HG02943 (cell line): ENCODE data around the gene NEK9.

Experiments used
- ATAC-seq: cut with Tn5 transposase; IDR thresholded peaks from one replicate; pipeline ENCODE4 v1.9.1; 2021; ENCODE audit warnings: mild to moderate bottlenecking, low read depth, moderate library complexity; ENCODE audit not compliant: unreplicated experiment

The NEK9 gene

GRCh38 chr14:75119056-75119455 lies 7.8 kb downstream of the NEK9 start:
- ATAC-seq: no peak

- ATAC-seq: no peak
These were observed 12.8 kb downstream of the NEK9 start for GRCh38 chr14:75113932-75114539.

- ATAC-seq: no peak
These were observed 17.0 kb downstream of the NEK9 start for GRCh38 chr14:75109877-75110276.

- no peak for ATAC-seq
These were observed 19.7 kb downstream of the NEK9 start for GRCh38 chr14:75107186-75107585.

GRCh38 chr14:75101491-75101890 lies 25.4 kb downstream of the NEK9 start:
- no peak for ATAC-seq

- no peak for ATAC-seq
These were observed 28.2 kb downstream of the NEK9 start for GRCh38 chr14:75098682-75099081.

- ATAC-seq: no peak
These were observed 28.6 kb downstream of the NEK9 start for GRCh38 chr14:75098212-75098611.

GRCh38 chr14:75096959-75097358 lies 29.9 kb downstream of the NEK9 start:
- ATAC-seq: no peak

GRCh38 chr14:75095690-75096089 lies 31.2 kb downstream of the NEK9 start:
- ATAC-seq: no peak

GRCh38 chr14:75094896-75095295 lies 32.0 kb downstream of the NEK9 start:
- ATAC-seq: no peak

GRCh38 chr14:75092698-75093097 lies 34.1 kb downstream of the NEK9 start:
- ATAC-seq: no peak

GRCh38 chr14:75091251-75091650 lies 35.6 kb downstream of the NEK9 start:
- no peak for ATAC-seq

GRCh38 chr14:75090353-75090752 lies 36.5 kb downstream of the NEK9 start:
- ATAC-seq: no peak

GRCh38 chr14:75088566-75089373 lies 38.1 kb downstream of the NEK9 start:
- no peak for ATAC-seq

GRCh38 chr14:75088153-75088552 lies 38.7 kb downstream of the NEK9 start:
- ATAC-seq: no peak

- no peak for ATAC-seq
These were observed 42.3 kb downstream of the NEK9 start for GRCh38 chr14:75084513-75084912.

- no peak for ATAC-seq
These were observed 43.6 kb downstream of the NEK9 start for GRCh38 chr14:75083271-75083670.

- ATAC-seq: no peak
These were observed 45.1 kb downstream of the NEK9 start for GRCh38 chr14:75081660-75082229.

- no peak for ATAC-seq
These were observed 47.3 kb downstream of the NEK9 start for GRCh38 chr14:75079521-75079920.

GRCh38 chr14:75077794-75078193 lies 49.1 kb downstream of the NEK9 start:
- no peak for ATAC-seq

GRCh38 chr14:75070383-75070782 lies 56.5 kb downstream of the NEK9 start:
- no peak for ATAC-seq

- no peak for ATAC-seq
These were observed 57.1 kb downstream of the NEK9 start for GRCh38 chr14:75069811-75070145.
